Activated T-cell treated with anti-CD3 and anti-CD28 coated beads, Interleukin-2, amount 50 U/mL, for 24 hours (primary cell): ENCODE data around the gene RGS12.
A peak's percentile ranks its signal among the peaks of the same experiment; 100 is the strongest.

Experiments used
- DNase-seq: peaks from one replicate; pipeline ENCODE4 v3.0.0-alpha.2; 2020
- H3K27ac Mint-ChIP-seq: 2 replicates; pipeline ENCODE4 v1.8.0; 2020; ENCODE audit warnings: mild to moderate bottlenecking, mixed read lengths
- H3K27me3 Mint-ChIP-seq: 2 replicates; pipeline ENCODE4 v1.8.0; 2020; ENCODE audit warnings: mixed read lengths
- H3K36me3 Mint-ChIP-seq: 2 replicates; pipeline ENCODE4 v1.8.0; 2020; ENCODE audit warnings: low read depth, mixed read lengths
- H3K4me1 Mint-ChIP-seq: 2 replicates; pipeline ENCODE4 v1.8.0; 2020; ENCODE audit warnings: low read depth, mixed read lengths
- H3K4me3 Mint-ChIP-seq: 2 replicates; pipeline ENCODE4 v1.8.0; 2020; ENCODE audit warnings: mild to moderate bottlenecking, moderate library complexity, mixed read lengths
- H3K9me3 Mint-ChIP-seq: 2 replicates; pipeline ENCODE4 v1.8.0; 2020; ENCODE audit warnings: mixed read lengths

RGS12 gene

GRCh38 chr4:3332498-3332897, 39.7 kb downstream of the RGS12 start:
- Mint-ChIP-seq H3K4me1 (peaks cover 9% of the 10 kb centered on the region), H3K27ac (no peak overlapping the region), H3K4me3 (no peak overlapping the region), H3K9me3 (no peaks in the 10 kb centered on the region), H3K27me3 (no peaks in the 10 kb centered on the region), H3K36me3 (no peaks in the 10 kb centered on the region)
- DNase-seq = peak; percentile 17

- Mint-ChIP-seq H3K36me3 (no peaks in the 10 kb centered on the region), H3K27ac (no peak overlapping the region), H3K4me3 (no peak overlapping the region), H3K4me1 (peaks cover 9% of the 10 kb centered on the region), H3K27me3 (no peaks in the 10 kb centered on the region), H3K9me3 (no peaks in the 10 kb centered on the region)
- DNase-seq = no peak
These were observed 41.5 kb downstream of the RGS12 start for GRCh38 chr4:3334316-3334715.

- DNase-seq = no peak
- H3K27ac Mint-ChIP-seq = no peak overlapping the region
These were observed 42.6 kb downstream of the RGS12 start for GRCh38 chr4:3335385-3335784.

GRCh38 chr4:3335982-3336381, 43.2 kb downstream of the RGS12 start:
- no peak for DNase-seq
- H3K4me3 Mint-ChIP-seq = no peak overlapping the region
- H3K4me1 Mint-ChIP-seq = peaks cover 7% of the 10 kb centered on the region
- H3K27ac Mint-ChIP-seq = no peak overlapping the region
- no peaks in the 10 kb centered on the region for H3K27me3 Mint-ChIP-seq
- no peaks in the 10 kb centered on the region for H3K36me3 Mint-ChIP-seq
- no peaks in the 10 kb centered on the region for H3K9me3 Mint-ChIP-seq

More at GRCh38 chr4:3335385-3335784, 42.6 kb downstream of the RGS12 start:
- H3K27me3 Mint-ChIP-seq = no peaks in the 10 kb centered on the region
- peaks cover 9% of the 10 kb centered on the region for H3K4me1 Mint-ChIP-seq
- no peaks in the 10 kb centered on the region for H3K36me3 Mint-ChIP-seq
- no peak overlapping the region for H3K4me3 Mint-ChIP-seq
- H3K9me3 Mint-ChIP-seq = no peaks in the 10 kb centered on the region

GRCh38 chr4:3336382-3337356, 43.8 kb downstream of the RGS12 start:
- no peak for DNase-seq
- H3K4me3 Mint-ChIP-seq = no peak overlapping the region

GRCh38 chr4:3337357-3337732, 44.5 kb downstream of the RGS12 start:
- Mint-ChIP-seq H3K9me3 (no peaks in the 10 kb centered on the region), H3K4me3 (no peak overlapping the region), H3K27me3 (no peaks in the 10 kb centered on the region), H3K4me1 (peaks cover 12% of the 10 kb centered on the region), H3K27ac (no peak overlapping the region), H3K36me3 (no peaks in the 10 kb centered on the region)
- no peak for DNase-seq

More at GRCh38 chr4:3336382-3337356, 43.8 kb downstream of the RGS12 start:
- Mint-ChIP-seq H3K9me3 (no peaks in the 10 kb centered on the region), H3K27me3 (no peaks in the 10 kb centered on the region), H3K4me1 (peaks cover 7% of the 10 kb centered on the region), H3K36me3 (no peaks in the 10 kb centered on the region), H3K27ac (no peak overlapping the region)

GRCh38 chr4:3337811-3338210, 45.0 kb downstream of the RGS12 start:
- Mint-ChIP-seq H3K4me3 (no peak overlapping the region), H3K27ac (no peak overlapping the region), H3K9me3 (no peaks in the 10 kb centered on the region), H3K4me1 (peaks cover 17% of the 10 kb centered on the region), H3K27me3 (no peaks in the 10 kb centered on the region), H3K36me3 (no peaks in the 10 kb centered on the region)
- DNase-seq = no peak

- Mint-ChIP-seq H3K27me3 (no peaks in the 10 kb centered on the region), H3K9me3 (no peaks in the 10 kb centered on the region), H3K4me1 (peaks cover 17% of the 10 kb centered on the region), H3K36me3 (no peaks in the 10 kb centered on the region), H3K27ac (no peak overlapping the region), H3K4me3 (no peak overlapping the region)
- no peak for DNase-seq
These were observed 45.6 kb downstream of the RGS12 start for GRCh38 chr4:3338321-3338838.

GRCh38 chr4:3338976-3339531, 46.2 kb downstream of the RGS12 start:
- no peak for DNase-seq
- no peaks in the 10 kb centered on the region for H3K9me3 Mint-ChIP-seq
- no peak overlapping the region for H3K27ac Mint-ChIP-seq
- no peaks in the 10 kb centered on the region for H3K27me3 Mint-ChIP-seq
- H3K4me3 Mint-ChIP-seq = no peak overlapping the region
- H3K36me3 Mint-ChIP-seq = no peaks in the 10 kb centered on the region
- H3K4me1 Mint-ChIP-seq = peaks cover 17% of the 10 kb centered on the region

- H3K36me3 Mint-ChIP-seq = no peaks in the 10 kb centered on the region
- H3K4me1 Mint-ChIP-seq = peaks cover 14% of the 10 kb centered on the region
- no peak overlapping the region for H3K4me3 Mint-ChIP-seq
- H3K9me3 Mint-ChIP-seq = no peaks in the 10 kb centered on the region
- H3K27ac Mint-ChIP-seq = no peak overlapping the region
- no peaks in the 10 kb centered on the region for H3K27me3 Mint-ChIP-seq
- DNase-seq = no peak
These were observed 46.8 kb downstream of the RGS12 start for GRCh38 chr4:3339577-3339976.

GRCh38 chr4:3340038-3340699, 47.3 kb downstream of the RGS12 start:
- no peak overlapping the region for H3K4me3 Mint-ChIP-seq
- no peaks in the 10 kb centered on the region for H3K36me3 Mint-ChIP-seq
- no peak for DNase-seq
- no peaks in the 10 kb centered on the region for H3K9me3 Mint-ChIP-seq
- H3K27me3 Mint-ChIP-seq = no peaks in the 10 kb centered on the region
- no peak overlapping the region for H3K27ac Mint-ChIP-seq
- peaks cover 11% of the 10 kb centered on the region for H3K4me1 Mint-ChIP-seq

GRCh38 chr4:3340700-3341083, 47.9 kb downstream of the RGS12 start:
- H3K9me3 Mint-ChIP-seq = no peaks in the 10 kb centered on the region
- no peak overlapping the region for H3K4me3 Mint-ChIP-seq
- H3K4me1 Mint-ChIP-seq = peaks cover 11% of the 10 kb centered on the region
- H3K36me3 Mint-ChIP-seq = no peaks in the 10 kb centered on the region
- H3K27ac Mint-ChIP-seq = no peak overlapping the region
- no peak for DNase-seq
- H3K27me3 Mint-ChIP-seq = no peaks in the 10 kb centered on the region

- H3K4me1 Mint-ChIP-seq = peaks cover 19% of the 10 kb centered on the region
These were observed 48.9 kb downstream of the RGS12 start for GRCh38 chr4:3341760-3342159.

GRCh38 chr4:3342182-3342854, 49.5 kb downstream of the RGS12 start:
- Mint-ChIP-seq H3K36me3 (no peaks in the 10 kb centered on the region), H3K27ac (peak overlapping the region; percentile 51), H3K27me3 (no peaks in the 10 kb centered on the region), H3K4me3 (no peak overlapping the region), H3K9me3 (no peaks in the 10 kb centered on the region), H3K4me1 (peaks cover 19% of the 10 kb centered on the region)
- DNase-seq = no peak

More at GRCh38 chr4:3341760-3342159, 48.9 kb downstream of the RGS12 start:
- H3K9me3 Mint-ChIP-seq = no peaks in the 10 kb centered on the region
- H3K36me3 Mint-ChIP-seq = no peaks in the 10 kb centered on the region
- no peak overlapping the region for H3K27ac Mint-ChIP-seq
- no peak overlapping the region for H3K4me3 Mint-ChIP-seq
- H3K27me3 Mint-ChIP-seq = no peaks in the 10 kb centered on the region
- DNase-seq = no peak
